Colonic mucosa (tissue), 4 donors: Measurements from ENCODE around the gene AQP6. TPM values are rescaled to one million over a fixed set of nuclear protein-coding genes. Genes with fewer than 3 reads are reported as not detected.
"Not testable (repeated sequence)": the region's sequence is repeated elsewhere in the genome, so short reads cannot be mapped to it uniquely, and the experiment has no call there.

Source experiments
- DNase-seq: peaks from one replicate; pipeline ENCODE4 v3.0.0-alpha.2; 2020
- H3K27ac ChIP-seq: fragments of 200-600 bp; one replicate; pipeline ENCODE4 v1.8.0; 2021
- H3K27me3 ChIP-seq: fragments of 200-600 bp; one replicate; pipeline ENCODE4 v1.8.0; 2021
- H3K36me3 ChIP-seq: fragments of 200-600 bp; one replicate; pipeline ENCODE4 v1.8.0; 2021
- H3K4me1 ChIP-seq: fragments of 200-600 bp; one replicate; pipeline ENCODE4 v1.8.0; 2021; ENCODE audit warnings: mild to moderate bottlenecking
- H3K4me3 ChIP-seq: fragments of 200-600 bp; one replicate; pipeline ENCODE4 v1.8.0; 2021
- H3K9ac ChIP-seq, 2 donors: one replicate each; pipeline ENCODE4 v1.7.0; 2013; ENCODE audit warnings: control low read depth in 2 of 2, low read depth in 2 of 2, low read length in 2 of 2
- H3K9me3 ChIP-seq: fragments of 200-600 bp; one replicate; pipeline ENCODE4 v1.8.0; 2021
- CTCF ChIP-seq: fragments of 200-600 bp; IDR thresholded peaks from one replicate; pipeline ENCODE4 v1.8.0; 2022; ENCODE audit warnings: antibody characterized with exemption, mild to moderate bottlenecking
- intact Hi-C: fragments of 100-400 bp; cut with DNase I; formaldehyde crosslinking; loops from one replicate; pipeline ENCODE4 v1.14.1; 2022
- total RNA-seq, 2 donors: library from RNA; stranded (reverse); fragmentation: NEBNext Ultra II Directional in 1 of 2; extraction: Animal tissue kit (Norgen Biotek cat#: 25700) in 1 of 2; gene quantifications; one replicate each; pipeline ENCODE4 v1.2.1, GENCODE V29; 2021
- donor health status: healthy.
- donor health status: DM: no; HTN: no; CAD: no.
- donor health status: DM: no; HTN: no; CAD: no.

The AQP6 gene
- total RNA-seq, 2 donors from 2014 or later = not detected

- intact Hi-C loops = no loop called here
- no peak for TF ChIP-seq CTCF
Observed at GRCh38 chr12:49985981-49986380, 13.2 kb downstream of the AQP6 start.

GRCh38 chr12:49986476-49986875, 13.7 kb downstream of the AQP6 start:
- H3K27ac ChIP-seq, H3K9me3 ChIP-seq, H3K9ac ChIP-seq, intact Hi-C loops, H3K4me3 ChIP-seq, DNase-seq, H3K4me1 ChIP-seq, H3K27me3 ChIP-seq, H3K36me3 ChIP-seq: not testable (repeated sequence)

More at GRCh38 chr12:49985981-49986380, 13.2 kb downstream of the AQP6 start:
- DNase-seq = no peak
- H3K4me1 ChIP-seq = no peaks in the 10 kb centered on the region
- no peak overlapping the region for H3K9ac ChIP-seq
- no peaks in the 10 kb centered on the region for H3K36me3 ChIP-seq
- H3K27me3 ChIP-seq = no peaks in the 10 kb centered on the region
- no peaks in the 10 kb centered on the region for H3K9me3 ChIP-seq
- no peak overlapping the region for H3K27ac ChIP-seq
- H3K4me3 ChIP-seq = no peak overlapping the region

GRCh38 chr12:49987625-49988303, 15.0 kb downstream of the AQP6 start:
- Histone ChIP-seq H3K9ac (no peak overlapping the region), H3K27ac (no peak overlapping the region), H3K9me3 (no peaks in the 10 kb centered on the region), H3K36me3 (no peaks in the 10 kb centered on the region), H3K27me3 (no peaks in the 10 kb centered on the region), H3K4me3 (no peak overlapping the region), H3K4me1 (no peaks in the 10 kb centered on the region)
- no peak for TF ChIP-seq CTCF
- intact Hi-C loops = no loop called here
- no peak for DNase-seq

- intact Hi-C loops, DNase-seq, H3K36me3 ChIP-seq, H3K4me1 ChIP-seq, H3K9ac ChIP-seq, H3K4me3 ChIP-seq, H3K9me3 ChIP-seq, H3K27ac ChIP-seq, H3K27me3 ChIP-seq: not testable (repeated sequence)
Observed at GRCh38 chr12:49989400-49989799, 16.7 kb downstream of the AQP6 start.

- Histone ChIP-seq H3K27me3 (no peaks in the 10 kb centered on the region), H3K9me3 (no peaks in the 10 kb centered on the region), H3K9ac (no peak overlapping the region), H3K4me1 (no peaks in the 10 kb centered on the region), H3K36me3 (no peaks in the 10 kb centered on the region), H3K27ac (no peak overlapping the region), H3K4me3 (no peak overlapping the region)
- TF ChIP-seq CTCF = no peak
- intact Hi-C loops = no loop called here
- no peak for DNase-seq
Observed at GRCh38 chr12:49990273-49990672, 17.5 kb downstream of the AQP6 start.

- no peaks in the 10 kb centered on the region for H3K27me3 ChIP-seq
- intact Hi-C loops = no loop called here
- no peak for TF ChIP-seq CTCF
- no peak overlapping the region for H3K4me3 ChIP-seq
- DNase-seq = no peak
- no peaks in the 10 kb centered on the region for H3K36me3 ChIP-seq
- H3K27ac ChIP-seq = no peak overlapping the region
- H3K4me1 ChIP-seq = no peaks in the 10 kb centered on the region
- no peaks in the 10 kb centered on the region for H3K9me3 ChIP-seq
- H3K9ac ChIP-seq = no peak overlapping the region
Observed at GRCh38 chr12:49998453-49998852, 25.7 kb downstream of the AQP6 start.
